Measurements from ENCODE around the gene TBC1D21. TPM values are rescaled to one million over a fixed set of nuclear protein-coding genes. Genes with fewer than 3 reads are reported as not detected.

The TBC1D21 gene
- total RNA-seq, 1 donor from 2014 or later = not detected

DNA sequence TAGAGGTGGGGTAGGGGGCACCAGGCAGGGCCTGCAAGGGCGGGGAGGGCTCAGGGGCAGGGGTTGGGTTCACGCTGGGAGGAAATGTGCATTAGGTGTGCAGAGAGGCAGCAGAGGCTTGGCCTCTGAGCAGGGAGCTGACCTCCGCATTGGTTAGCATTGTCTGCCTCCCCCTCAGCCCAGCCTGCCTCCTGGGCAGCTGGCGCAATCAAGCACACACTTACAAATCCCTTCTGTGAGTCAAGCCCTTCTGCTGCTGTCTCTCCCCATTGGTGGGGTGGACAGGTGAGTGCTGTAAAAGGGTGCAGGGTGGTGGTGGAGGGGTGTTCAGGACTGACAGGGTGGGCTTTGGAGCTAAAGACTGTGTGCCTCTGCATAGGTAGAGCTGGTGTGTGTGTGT is 62.2 kb downstream of the TBC1D21 start:
- Histone ChIP-seq H3K9ac (no peak overlapping the region), H3K4me1 (peaks cover 29% of the 10 kb centered on the region), H3K9me3 (ENCODE audit: low read depth) (no peaks in the 10 kb centered on the region), H3K4me3 (no peak overlapping the region), H3F3A (ENCODE audit: low read depth) (peaks cover 7% of the 10 kb centered on the region), H3K79me2 (ENCODE audit: low read depth) (no peaks in the 10 kb centered on the region), H4K20me1 (ENCODE audit: low read depth) (peaks cover 33% of the 10 kb centered on the region), H2AFZ (replicated peaks) (no peak overlapping the region), H3K36me3 (no peaks in the 10 kb centered on the region), H3K27me3 (no peaks in the 10 kb centered on the region), H3K27ac (no peak overlapping the region), H3K4me2 (peak overlapping the region; percentile 20)
- TF ChIP-seq EZH2 (IDR thresholded peaks at IDR 0.05) (no peak), EZH2phosphoT487 (IDR thresholded peaks at IDR 0.05) (no peak), CTCF (IDR thresholded peaks at IDR 0.05) (no peak)
- H3K4me3 Mint-ChIP-seq = peak overlapping the region; percentile 71
- peaks cover 52% of the 10 kb centered on the region for H3K4me1 Mint-ChIP-seq
- H3K36me3 Mint-ChIP-seq = no peaks in the 10 kb centered on the region
- H3K9me3 Mint-ChIP-seq = no peaks in the 10 kb centered on the region
- peak overlapping the region; percentile 65 for H3K27ac Mint-ChIP-seq
- H3K27me3 Mint-ChIP-seq (ENCODE audit: insufficient read depth, low read depth) = peaks cover 22% of the 10 kb centered on the region
- peak; percentile 80 for DNase-seq (ENCODE audit: low spot score)

DNA sequence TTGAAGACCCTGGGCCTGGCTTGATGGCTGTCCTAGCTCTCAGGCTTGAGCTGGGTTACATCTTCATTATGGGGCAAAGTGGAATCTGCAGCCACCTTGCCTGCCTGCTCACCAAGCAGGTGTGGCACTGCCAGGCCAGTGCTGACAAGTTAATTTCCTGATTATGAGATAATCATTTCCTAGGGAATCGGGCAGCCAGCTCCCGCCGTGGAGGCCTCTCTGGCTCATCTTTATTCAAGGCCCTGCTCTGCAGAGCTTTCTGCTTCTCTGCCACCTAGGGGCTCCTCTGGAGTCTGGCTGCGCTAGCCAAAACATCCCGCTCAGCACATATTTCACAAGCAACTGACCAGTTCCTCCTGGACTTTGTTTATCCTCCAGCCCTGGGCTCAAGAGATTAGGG is 62.8 kb downstream of the TBC1D21 start:
- H3K36me3 Mint-ChIP-seq = no peaks in the 10 kb centered on the region
- H3K9me3 Mint-ChIP-seq = no peaks in the 10 kb centered on the region
- H3K9me3 ChIP-seq (ENCODE audit: low read depth) = no peaks in the 10 kb centered on the region
- H3K79me2 ChIP-seq (ENCODE audit: low read depth) = no peaks in the 10 kb centered on the region
- H3F3A ChIP-seq (ENCODE audit: low read depth) = peaks cover 7% of the 10 kb centered on the region
- H2AFZ ChIP-seq (replicated peaks) = no peak overlapping the region
- H3K27ac ChIP-seq = no peak overlapping the region
- TF ChIP-seq CTCF (IDR thresholded peaks at IDR 0.05) = peak; percentile 12
- no peak for TF ChIP-seq EZH2 (IDR thresholded peaks at IDR 0.05)
- no peaks in the 10 kb centered on the region for H3K36me3 ChIP-seq
- peaks cover 39% of the 10 kb centered on the region for H4K20me1 ChIP-seq (ENCODE audit: low read depth)
- DNase-seq (ENCODE audit: low spot score) = peak; percentile 43
- peak overlapping the region; percentile 20 for H3K4me2 ChIP-seq
- H3K4me1 ChIP-seq = peaks cover 29% of the 10 kb centered on the region
- no peak overlapping the region for H3K4me3 ChIP-seq
- H3K4me1 Mint-ChIP-seq = peaks cover 49% of the 10 kb centered on the region
- H3K27ac Mint-ChIP-seq = peak overlapping the region; percentile 35
- no peaks in the 10 kb centered on the region for H3K27me3 ChIP-seq
- peak overlapping the region; percentile 55 for H3K4me3 Mint-ChIP-seq
- peaks cover 17% of the 10 kb centered on the region for H3K27me3 Mint-ChIP-seq (ENCODE audit: insufficient read depth, low read depth)
- no peak overlapping the region for H3K9ac ChIP-seq

- Histone ChIP-seq H3K4me2 (peak overlapping the region; percentile 20), H3K36me3 (no peaks in the 10 kb centered on the region), H3K4me1 (peaks cover 29% of the 10 kb centered on the region), H3K4me3 (no peak overlapping the region), H3K9me3 (ENCODE audit: low read depth) (no peaks in the 10 kb centered on the region), H3K27ac (no peak overlapping the region), H3K27me3 (peaks cover under 1% of the 10 kb centered on the region), H3F3A (ENCODE audit: low read depth) (peaks cover 7% of the 10 kb centered on the region), H3K79me2 (ENCODE audit: low read depth) (no peaks in the 10 kb centered on the region), H2AFZ (replicated peaks) (no peak overlapping the region), H3K9ac (no peak overlapping the region), H4K20me1 (ENCODE audit: low read depth) (peaks cover 45% of the 10 kb centered on the region)
- H3K4me3 Mint-ChIP-seq = peak overlapping the region; percentile 55
- H3K27me3 Mint-ChIP-seq (ENCODE audit: insufficient read depth, low read depth) = peaks cover 17% of the 10 kb centered on the region
- TF ChIP-seq EZH2 (IDR thresholded peaks at IDR 0.05) = no peak
- TF ChIP-seq EZH2phosphoT487 (IDR thresholded peaks at IDR 0.05) = no peak
- no peak for TF ChIP-seq CTCF (IDR thresholded peaks at IDR 0.05)
- H3K27ac Mint-ChIP-seq = peak overlapping the region; percentile 35
- no peaks in the 10 kb centered on the region for H3K9me3 Mint-ChIP-seq
- no peaks in the 10 kb centered on the region for H3K36me3 Mint-ChIP-seq
- DNase-seq (ENCODE audit: low spot score) = no peak
- H3K4me1 Mint-ChIP-seq = peaks cover 49% of the 10 kb centered on the region
Observed at GRCh38 chr15:73936588-73937290, 63.4 kb downstream of the TBC1D21 start.

Data from neural progenitor cell (in vitro differentiated cells).